B cell (primary cell): ENCODE data around the gene PPP4C. TPM values are rescaled to one million over a fixed set of nuclear protein-coding genes. Genes with fewer than 3 reads are reported as not detected.

Source experiments
- ATAC-seq: fragments of 200-7000 bp; cut with Tn5 transposase; one replicate; pipeline ENCODE4 v1.10.0; 2021; ENCODE audit warnings: low read depth, mild to moderate bottlenecking, moderate number of reproducible peaks, moderate library complexity
- CTCF ChIA-PET: fragments of 350-600 bp; sonication (Branson Sonifier 250); formaldehyde crosslinking; loops from one replicate; lab custom pipeline; 2021; ENCODE audit warnings: antibody characterized with exemption, inconsistent platforms; lab: Charles Lee
- POLR2A ChIA-PET: fragments of 350-600 bp; sonication (Branson Sonifier 250); formaldehyde crosslinking; loops from one replicate; lab custom pipeline; 2021; ENCODE audit warnings: antibody characterized with exemption; lab: Charles Lee
- DNase-seq: peaks from one replicate; pipeline ENCODE4 v3.0.0; 2013
- H2AFZ ChIP-seq: 2 replicates; pipeline ENCODE4 v1.6.1; 2012; ENCODE audit warnings: mild to moderate bottlenecking, low read depth, low read length; ENCODE audit not compliant: insufficient read depth, poor library complexity, severe bottlenecking
- H3K27ac ChIP-seq, 2 donors: 1 replicate in 1 of 2; 2 replicates in 1 of 2; pipeline ENCODE4 v1.5.1; 2012 to 2013; ENCODE audit warnings: low read length in 2 of 2, mild to moderate bottlenecking in 2 of 2, moderate library complexity in 1 of 2
- H3K27me3 ChIP-seq, 4 experiments: fragments of 200-600 bp in 1 of 4; sonication (generic) in 1 of 4; replicated peaks in 1 of 4; 1 replicate in 2 of 4; 2 replicates in 2 of 4; pipeline versions ENCODE4 v1.6.1 to v1.7.0; 2013 to 2016; ENCODE audit warnings: low read length in 3 of 4, mild to moderate bottlenecking in 2 of 4, mixed read lengths in 1 of 4, moderate library complexity in 1 of 4; ENCODE audit not compliant: insufficient read depth in 4 of 4, control insufficient read depth in 3 of 4; ENCODE audit errors: control extremely low read depth in 1 of 4
- H3K36me3 ChIP-seq, 2 experiments: replicated peaks in 1 of 2; 1 replicate in 1 of 2; 2 replicates in 1 of 2; pipeline versions ENCODE4 v1.6.1 to v1.7.1; 2013; ENCODE audit warnings: low read length in 1 of 2; ENCODE audit not compliant: insufficient read depth in 2 of 2, control insufficient read depth in 1 of 2; ENCODE audit errors: control extremely low read depth in 1 of 2, extremely low read depth in 1 of 2
- H3K4me1 ChIP-seq, 2 donors: fragments of 200-600 bp in 1 of 2; sonication (generic) in 1 of 2; 1 replicate in 1 of 2; 2 replicates in 1 of 2; pipeline versions ENCODE4 v1.5.1 to v1.6.1; 2013 to 2017; ENCODE audit warnings: low read length in 2 of 2; ENCODE audit not compliant: control insufficient read depth in 2 of 2, insufficient read depth in 2 of 2
- H3K4me2 ChIP-seq: replicated peaks from 2 replicates; pipeline ENCODE3; 2012; ENCODE audit warnings: mild to moderate bottlenecking, low read depth, low read length; ENCODE audit not compliant: poor library complexity, severe bottlenecking
- H3K4me3 ChIP-seq, 5 experiments: fragments of 200-600 bp in 1 of 5; sonication (generic) in 1 of 5; 1 replicate in 3 of 5; 2 replicates in 2 of 5; pipeline versions ENCODE4 v1.5.1 to v1.7.0; 2011 to 2016; ENCODE audit warnings: low read length in 4 of 5, mild to moderate bottlenecking in 4 of 5, low read depth in 2 of 5, control low read depth in 1 of 5, moderate library complexity in 1 of 5; ENCODE audit not compliant: insufficient read depth in 1 of 5; ENCODE audit errors: control extremely low read depth in 1 of 5, extremely low read depth in 1 of 5
- H3K79me2 ChIP-seq: fragments of 200-600 bp; sonication (generic); one replicate; pipeline ENCODE4 v1.6.0; 2016; ENCODE audit warnings: low read length; ENCODE audit not compliant: control insufficient read depth, insufficient read depth
- H3K9ac ChIP-seq: fragments of 200-600 bp; sonication (generic); 2 replicates; pipeline ENCODE4 v1.6.1; 2017; ENCODE audit warnings: mild to moderate bottlenecking, low read length, moderate library complexity
- H3K9me3 ChIP-seq, 3 donors: one replicate each; pipeline versions ENCODE4 v1.6.1 to v1.7.1; 2013; ENCODE audit warnings: low read length in 2 of 3; ENCODE audit not compliant: control insufficient read depth in 2 of 3, insufficient read depth in 1 of 3; ENCODE audit errors: control extremely low read depth in 1 of 3
- H4K20me1 ChIP-seq: 2 replicates; pipeline ENCODE4 v1.6.0; 2012; ENCODE audit warnings: mild to moderate bottlenecking, low read length; ENCODE audit not compliant: insufficient read depth, control insufficient read depth, poor library complexity, severe bottlenecking
- H3K27ac Mint-ChIP-seq: one replicate; pipeline ENCODE4 v1.8.0; 2021; ENCODE audit warnings: mixed read lengths
- H3K27me3 Mint-ChIP-seq: one replicate; pipeline ENCODE4 v1.8.0; 2021; ENCODE audit warnings: mixed read lengths
- H3K4me1 Mint-ChIP-seq: one replicate; pipeline ENCODE4 v1.8.0; 2021; ENCODE audit warnings: mixed read lengths
- H3K4me3 Mint-ChIP-seq: one replicate; pipeline ENCODE4 v1.8.0; 2021; ENCODE audit warnings: mixed read lengths
- H3K9me3 Mint-ChIP-seq: one replicate; pipeline ENCODE4 v1.8.0; 2022; ENCODE audit warnings: mixed read lengths; ENCODE audit not compliant: insufficient read depth
- EZH2 ChIP-seq: IDR thresholded peaks from 2 replicates; pipeline ENCODE4 v1.6.1; 2012; ENCODE audit warnings: borderline replicate concordance, low read depth, mild to moderate bottlenecking, moderate library complexity, low read length; ENCODE audit not compliant: insufficient read depth, poor library complexity, severe bottlenecking
- WGBS: methylation state at CpG from one replicate; pipeline ENCODE4 v1.1.5; 2013; ENCODE audit warnings: missing lambda C conversion rate; ENCODE audit not compliant: insufficient coverage; 5-methylcytosine and 5-hydroxymethylcytosine counted together
- intact Hi-C: fragments of 100-400 bp; cut with micrococcal nuclease; formaldehyde crosslinking; loops from one replicate; pipeline ENCODE4 v1.10.0; 2022
- polyA plus RNA-seq: library from polyadenylated mRNA; depleted of rRNA; stranded (reverse); fragments of >200 nt; gene quantifications from 2 replicates; pipeline ENCODE4 v1.2.3, GENCODE V29; 2012
- total RNA-seq, 2 donors: library from RNA; stranded (reverse); fragments of 120-200 nt in 1 of 2; gene quantifications; 1 replicate in 1 of 2; 2 replicates in 1 of 2; pipeline versions ENCODE4 v1.2.3 to v1.2.4, GENCODE V29; 2013 to 2022
- TF ChIP-seq, protein P1 (sequence below): fragments of 200-600 bp; IDR thresholded peaks from one replicate; pipeline ENCODE4 v1.8.0; 2022; ENCODE audit warnings: antibody characterized with exemption, mild to moderate bottlenecking

PPP4C gene
- total and polyA plus RNA-seq, 2 donors (not counting 1 experiment from before 2014, with no cell fraction given): 93.3 to 106 TPM

DNA sequence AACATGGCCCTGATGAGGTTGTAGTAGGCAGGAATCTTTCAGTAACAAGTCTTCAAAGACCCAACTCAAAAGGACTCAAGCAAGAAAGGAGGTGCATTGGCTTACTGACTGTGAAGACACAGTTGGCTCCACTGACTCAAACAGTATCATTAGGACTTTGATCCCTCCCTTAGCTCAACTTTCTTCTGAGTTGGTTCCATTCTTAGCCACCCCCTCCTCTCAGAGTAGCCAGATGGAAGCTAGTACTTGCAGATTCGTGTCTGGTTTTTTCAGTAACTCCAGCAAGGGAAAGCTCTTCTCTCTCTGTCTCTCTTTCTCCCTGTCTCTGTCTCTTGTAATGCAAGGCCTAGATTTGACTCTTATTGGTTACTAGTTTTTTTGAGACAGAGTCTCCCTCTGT is 52.2 kb downstream of the PPP4C start:
- POLR2A ChIA-PET: interaction anchor here (0.7 kb wide), 1 partner anchor 294 kb away, joined by 3 read pairs; no protein-coding TSS in a partner anchor
- H4K20me1 ChIP-seq: no peaks in the 10 kb centered on the region
- CTCF ChIA-PET: no interaction called here

GRCh38 chr16:30131869-30132475 is 56.2 kb downstream of the PPP4C start:
- Histone ChIP-seq H3K36me3 (no peaks in the 10 kb centered on the region), H3K4me3 (no peak overlapping the region), H3K27ac (no peak overlapping the region), H3K9ac (no peak overlapping the region), H3K27me3 (no peaks in the 10 kb centered on the region), H3K4me1 (no peaks in the 10 kb centered on the region), H3K9me3 (no peaks in the 10 kb centered on the region), H2AFZ (no peak overlapping the region), H3K4me2 (no peak overlapping the region), H3K79me2 (no peaks in the 10 kb centered on the region), H4K20me1 (no peaks in the 10 kb centered on the region)
- DNase-seq (no peak), ATAC-seq (no peak)
- intact Hi-C loops: no loop called here
- ChIA-PET POLR2A (no interaction called here), CTCF (interaction anchor here (0.7 kb wide), 1 partner anchor 67 kb away, joined by 3 read pairs; no protein-coding TSS in a partner anchor)
- WGBS: 90% methylated on average over 2 of the region's 4 CpGs
- H3K9me3 Mint-ChIP-seq: no peaks in the 10 kb centered on the region
- H3K27ac Mint-ChIP-seq: no peak overlapping the region
- no peaks in the 10 kb centered on the region for H3K4me1 Mint-ChIP-seq
- H3K27me3 Mint-ChIP-seq: no peaks in the 10 kb centered on the region
- H3K4me3 Mint-ChIP-seq: no peak overlapping the region
- no peak for TF ChIP-seq EZH2
- TF ChIP-seq, protein P1, sequence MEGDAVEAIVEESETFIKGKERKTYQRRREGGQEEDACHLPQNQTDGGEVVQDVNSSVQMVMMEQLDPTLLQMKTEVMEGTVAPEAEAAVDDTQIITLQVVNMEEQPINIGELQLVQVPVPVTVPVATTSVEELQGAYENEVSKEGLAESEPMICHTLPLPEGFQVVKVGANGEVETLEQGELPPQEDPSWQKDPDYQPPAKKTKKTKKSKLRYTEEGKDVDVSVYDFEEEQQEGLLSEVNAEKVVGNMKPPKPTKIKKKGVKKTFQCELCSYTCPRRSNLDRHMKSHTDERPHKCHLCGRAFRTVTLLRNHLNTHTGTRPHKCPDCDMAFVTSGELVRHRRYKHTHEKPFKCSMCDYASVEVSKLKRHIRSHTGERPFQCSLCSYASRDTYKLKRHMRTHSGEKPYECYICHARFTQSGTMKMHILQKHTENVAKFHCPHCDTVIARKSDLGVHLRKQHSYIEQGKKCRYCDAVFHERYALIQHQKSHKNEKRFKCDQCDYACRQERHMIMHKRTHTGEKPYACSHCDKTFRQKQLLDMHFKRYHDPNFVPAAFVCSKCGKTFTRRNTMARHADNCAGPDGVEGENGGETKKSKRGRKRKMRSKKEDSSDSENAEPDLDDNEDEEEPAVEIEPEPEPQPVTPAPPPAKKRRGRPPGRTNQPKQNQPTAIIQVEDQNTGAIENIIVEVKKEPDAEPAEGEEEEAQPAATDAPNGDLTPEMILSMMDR: no peak

More for the DNA sequence above, 52.2 kb downstream of the PPP4C start:
- Histone ChIP-seq H3K9me3 (no peaks in the 10 kb centered on the region), H3K27me3 (no peaks in the 10 kb centered on the region), H2AFZ (no peak overlapping the region), H3K36me3 (no peaks in the 10 kb centered on the region), H3K27ac (no peak overlapping the region), H3K9ac (no peak overlapping the region), H3K4me1 (peaks cover 3 to 5% of the 10 kb centered on the region in 2 donors), H3K4me3 (no peak overlapping the region), H3K79me2 (no peaks in the 10 kb centered on the region), H3K4me2 (no peak overlapping the region)
- no peak overlapping the region for H3K27ac Mint-ChIP-seq
- peaks cover 2% of the 10 kb centered on the region for H3K4me1 Mint-ChIP-seq
- ATAC-seq (no peak), DNase-seq (no peak)
- intact Hi-C loops: no loop called here
- H3K27me3 Mint-ChIP-seq: no peaks in the 10 kb centered on the region
- no peak overlapping the region for H3K4me3 Mint-ChIP-seq
- no peaks in the 10 kb centered on the region for H3K9me3 Mint-ChIP-seq
- TF ChIP-seq EZH2: no peak
- TF ChIP-seq, protein P1: no peak
- no CpG with 5 or more reads among the region's 1 CpG for WGBS
